ENCODE results near the gene FRY. TPM values are rescaled to one million over a fixed set of nuclear protein-coding genes. Genes with fewer than 3 reads are reported as not detected.

FRY gene
- total RNA-seq, 1 experiment from 2014 or later = 4.7 TPM

- H3K9me3 ChIP-seq (ENCODE audit: insufficient read depth, low read depth) = no peaks in the 10 kb centered on the region
- no peak overlapping the region for H3K4me2 ChIP-seq
- H3K79me2 ChIP-seq (ENCODE audit: low read depth) = no peaks in the 10 kb centered on the region
- H3K27me3 ChIP-seq (ENCODE audit: insufficient read depth, low read depth) = no peaks in the 10 kb centered on the region
- no peaks in the 10 kb centered on the region for H3K9me2 ChIP-seq (ENCODE audit: insufficient read depth)
- CTCF ChIA-PET = no interaction called here
- POLR2A ChIA-PET (ENCODE audit: unreplicated experiment) = no interaction called here
- H3K36me3 ChIP-seq (ENCODE audit: low read depth) = no peaks in the 10 kb centered on the region
- H2AFZ ChIP-seq = no peak overlapping the region
- intact Hi-C loops (cut with micrococcal nuclease; ENCODE audit: unreplicated experiment) = no loop called here
- DNase-seq = no peak
- H3K4me1 ChIP-seq (replicated peaks; ENCODE audit: insufficient read depth) = no peaks in the 10 kb centered on the region
- TF ChIP-seq CTCF (conservative IDR thresholded peaks at IDR 0.05) = no peak
- no peak for TF ChIP-seq EZH2 (IDR thresholded peaks at IDR 0.05; ENCODE audit: low read depth)
- BruUV-seq (replicated peaks) = no TSS peak
- H3K4me3 ChIP-seq = no peak overlapping the region
- no peaks in the 10 kb centered on the region for H3F3A ChIP-seq (ENCODE audit: insufficient read depth, low read depth)
- no peaks in the 10 kb centered on the region for H4K20me1 ChIP-seq (ENCODE audit: insufficient read depth)
- H3K27ac ChIP-seq = no peak overlapping the region
Measured at GRCh38 chr13:32073180-32073864, 41.7 kb downstream of the FRY start.

- TF ChIP-seq CTCF (conservative IDR thresholded peaks at IDR 0.05) = no peak
- TF ChIP-seq EZH2 (IDR thresholded peaks at IDR 0.05; ENCODE audit: low read depth) = no peak
- POLR2A ChIA-PET (ENCODE audit: unreplicated experiment) = no interaction called here
- no peaks in the 10 kb centered on the region for H3K79me2 ChIP-seq (ENCODE audit: low read depth)
- no peak overlapping the region for H2AFZ ChIP-seq
- intact Hi-C loops (cut with micrococcal nuclease; ENCODE audit: unreplicated experiment) = no loop called here
- H3K4me2 ChIP-seq = no peak overlapping the region
- no peak for DNase-seq
- no peaks in the 10 kb centered on the region for H3K9me2 ChIP-seq (ENCODE audit: insufficient read depth)
- H3F3A ChIP-seq (ENCODE audit: insufficient read depth, low read depth) = no peaks in the 10 kb centered on the region
- no peaks in the 10 kb centered on the region for H4K20me1 ChIP-seq (ENCODE audit: insufficient read depth)
- no peaks in the 10 kb centered on the region for H3K27me3 ChIP-seq (ENCODE audit: insufficient read depth, low read depth)
- H3K27ac ChIP-seq = no peak overlapping the region
- BruUV-seq (replicated peaks) = no TSS peak
- no peaks in the 10 kb centered on the region for H3K9me3 ChIP-seq (ENCODE audit: insufficient read depth, low read depth)
- no peak overlapping the region for H3K4me3 ChIP-seq
- H3K4me1 ChIP-seq (replicated peaks; ENCODE audit: insufficient read depth) = no peaks in the 10 kb centered on the region
- CTCF ChIA-PET = no interaction called here
- no peaks in the 10 kb centered on the region for H3K36me3 ChIP-seq (ENCODE audit: low read depth)
Measured at GRCh38 chr13:32075170-32075851, 43.7 kb downstream of the FRY start.

- Histone ChIP-seq H3K4me3 (no peak overlapping the region), H3K9me2 (ENCODE audit: insufficient read depth) (no peaks in the 10 kb centered on the region), H4K20me1 (ENCODE audit: insufficient read depth) (no peaks in the 10 kb centered on the region), H3K27me3 (ENCODE audit: insufficient read depth, low read depth) (no peaks in the 10 kb centered on the region), H3K27ac (no peak overlapping the region), H3F3A (ENCODE audit: insufficient read depth, low read depth) (no peaks in the 10 kb centered on the region), H2AFZ (no peak overlapping the region), H3K79me2 (ENCODE audit: low read depth) (no peaks in the 10 kb centered on the region), H3K9me3 (ENCODE audit: insufficient read depth, low read depth) (no peaks in the 10 kb centered on the region), H3K36me3 (ENCODE audit: low read depth) (no peaks in the 10 kb centered on the region), H3K4me2 (no peak overlapping the region), H3K4me1 (replicated peaks; ENCODE audit: insufficient read depth) (no peaks in the 10 kb centered on the region)
- no TSS peak for BruUV-seq (replicated peaks)
- TF ChIP-seq CTCF (conservative IDR thresholded peaks at IDR 0.05) (no peak), EZH2 (IDR thresholded peaks at IDR 0.05; ENCODE audit: low read depth) (no peak)
- ChIA-PET POLR2A (ENCODE audit: unreplicated experiment) (no interaction called here), CTCF (no interaction called here)
- no peak for DNase-seq
- intact Hi-C loops (cut with micrococcal nuclease; ENCODE audit: unreplicated experiment) = no loop called here
Measured at GRCh38 chr13:32079587-32079986, 48.0 kb downstream of the FRY start.

Data from PC-9 (cell line).